ENCODE results near the gene AMD1.
A peak's percentile ranks its signal among the peaks of the same experiment; 100 is the strongest.
"Not testable (repeated sequence)": the region's sequence is repeated elsewhere in the genome, so short reads cannot be mapped to it uniquely, and the experiment has no call there.

AMD1 gene

GRCh38 chr6:110902091-110902490 lies 27.5 kb downstream of the AMD1 start:
- Histone ChIP-seq H3K27ac (replicated peaks) (no peak overlapping the region), H3K27me3 (ENCODE audit: insufficient read depth, poor library complexity, severe bottlenecking) (no peaks in the 10 kb centered on the region), H3K4me3 (replicated peaks; ENCODE audit: insufficient read depth, low read length) (no peak overlapping the region)
- TF ChIP-seq, protein P1, sequence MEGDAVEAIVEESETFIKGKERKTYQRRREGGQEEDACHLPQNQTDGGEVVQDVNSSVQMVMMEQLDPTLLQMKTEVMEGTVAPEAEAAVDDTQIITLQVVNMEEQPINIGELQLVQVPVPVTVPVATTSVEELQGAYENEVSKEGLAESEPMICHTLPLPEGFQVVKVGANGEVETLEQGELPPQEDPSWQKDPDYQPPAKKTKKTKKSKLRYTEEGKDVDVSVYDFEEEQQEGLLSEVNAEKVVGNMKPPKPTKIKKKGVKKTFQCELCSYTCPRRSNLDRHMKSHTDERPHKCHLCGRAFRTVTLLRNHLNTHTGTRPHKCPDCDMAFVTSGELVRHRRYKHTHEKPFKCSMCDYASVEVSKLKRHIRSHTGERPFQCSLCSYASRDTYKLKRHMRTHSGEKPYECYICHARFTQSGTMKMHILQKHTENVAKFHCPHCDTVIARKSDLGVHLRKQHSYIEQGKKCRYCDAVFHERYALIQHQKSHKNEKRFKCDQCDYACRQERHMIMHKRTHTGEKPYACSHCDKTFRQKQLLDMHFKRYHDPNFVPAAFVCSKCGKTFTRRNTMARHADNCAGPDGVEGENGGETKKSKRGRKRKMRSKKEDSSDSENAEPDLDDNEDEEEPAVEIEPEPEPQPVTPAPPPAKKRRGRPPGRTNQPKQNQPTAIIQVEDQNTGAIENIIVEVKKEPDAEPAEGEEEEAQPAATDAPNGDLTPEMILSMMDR (IDR thresholded peaks at IDR 0.05; ENCODE audit: insufficient read depth, low read length), result no peak
- peak; percentile 55; the same call in 1 of the 2 replicates for TF ChIP-seq POLR2AphosphoS5 (IDR thresholded peaks at IDR 0.05; ENCODE audit: low read depth)
- no peak for DNase-seq (ENCODE audit: low read depth in 1 of 2, low spot score in 1 of 2)

DNA sequence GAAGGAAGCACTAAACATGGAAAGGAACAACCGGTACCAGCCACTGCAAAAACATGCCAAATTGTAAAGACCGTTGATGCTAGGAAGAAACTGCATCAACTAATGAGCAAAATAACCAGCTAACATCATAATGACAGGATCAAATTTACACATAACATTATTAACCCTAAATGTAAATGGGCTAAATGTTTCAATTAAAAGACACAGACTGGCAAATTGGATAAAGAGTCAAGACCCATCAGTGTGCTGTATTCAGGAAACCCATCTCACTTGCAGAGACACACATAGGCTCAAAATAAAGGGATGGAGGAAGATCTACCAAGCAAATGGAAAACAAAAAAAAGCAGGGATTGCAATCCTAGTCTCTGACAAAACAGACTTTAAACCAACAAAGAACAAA lies 31.7 kb downstream of the AMD1 start:
- H3K27me3 ChIP-seq (ENCODE audit: insufficient read depth, poor library complexity, severe bottlenecking); DNase-seq (ENCODE audit: low read depth in 1 of 2, low spot score in 1 of 2); H3K27ac ChIP-seq (replicated peaks); H3K4me3 ChIP-seq (replicated peaks; ENCODE audit: insufficient read depth, low read length): not testable (repeated sequence)

GRCh38 chr6:110930781-110931180 lies 56.2 kb downstream of the AMD1 start:
- no peak overlapping the region for H3K4me3 ChIP-seq (replicated peaks; ENCODE audit: insufficient read depth, low read length)
- H3K27ac ChIP-seq (replicated peaks), result no peak overlapping the region
- TF ChIP-seq, protein P1 (IDR thresholded peaks at IDR 0.05; ENCODE audit: insufficient read depth, low read length), result no peak
- TF ChIP-seq POLR2AphosphoS5 (IDR thresholded peaks at IDR 0.05; ENCODE audit: low read depth), result no peak
- TF ChIP-seq SPI1 (IDR thresholded peaks at IDR 0.05; ENCODE audit: borderline replicate concordance, low read depth), result no peak
- TF ChIP-seq GABPA (IDR thresholded peaks at IDR 0.05; ENCODE audit: low read depth), result no peak
- TF ChIP-seq REST (IDR thresholded peaks at IDR 0.05; ENCODE audit: insufficient replicate concordance, low read depth), result no peak
- H3K27me3 ChIP-seq (ENCODE audit: insufficient read depth, poor library complexity, severe bottlenecking), result no peaks in the 10 kb centered on the region
- DNase-seq (ENCODE audit: low read depth in 1 of 2, low spot score in 1 of 2), result no peak

GRCh38 chr6:110933912-110934311 lies 59.3 kb downstream of the AMD1 start:
- DNase-seq (ENCODE audit: low read depth in 1 of 2, low spot score in 1 of 2), result no peak
- no peak overlapping the region for H3K4me3 ChIP-seq (replicated peaks; ENCODE audit: insufficient read depth, low read length)
- TF ChIP-seq POLR2AphosphoS5 (IDR thresholded peaks at IDR 0.05; ENCODE audit: low read depth), result no peak
- TF ChIP-seq, protein P1 (IDR thresholded peaks at IDR 0.05; ENCODE audit: insufficient read depth, low read length), result no peak
- TF ChIP-seq REST (IDR thresholded peaks at IDR 0.05; ENCODE audit: insufficient replicate concordance, low read depth), result no peak
- TF ChIP-seq GABPA (IDR thresholded peaks at IDR 0.05; ENCODE audit: low read depth), result no peak
- no peak for TF ChIP-seq SPI1 (IDR thresholded peaks at IDR 0.05; ENCODE audit: borderline replicate concordance, low read depth)
- no peak overlapping the region for H3K27ac ChIP-seq (replicated peaks)
- no peaks in the 10 kb centered on the region for H3K27me3 ChIP-seq (ENCODE audit: insufficient read depth, poor library complexity, severe bottlenecking)
